Osteocyte (in vitro differentiated cells): ENCODE results near the gene ATOX1. TPM values are rescaled to one million over a fixed set of nuclear protein-coding genes. Genes with fewer than 3 reads are reported as not detected.
A peak's percentile ranks its signal among the peaks of the same experiment; 100 is the strongest.

Experiments used
- DNase-seq: peaks from one replicate; pipeline ENCODE4 v3.0.0; 2021; ENCODE audit warnings: mixed read lengths; ENCODE audit not compliant: unreplicated experiment; ENCODE audit errors: extremely low spot score
- H3K27ac Mint-ChIP-seq: one replicate; pipeline ENCODE4 v1.8.0; 2021; ENCODE audit warnings: mild to moderate bottlenecking, mixed read lengths; ENCODE audit not compliant: unreplicated experiment
- H3K27me3 Mint-ChIP-seq: one replicate; pipeline ENCODE4 v1.8.0; 2021; ENCODE audit warnings: mixed read lengths; ENCODE audit not compliant: unreplicated experiment
- H3K36me3 Mint-ChIP-seq: one replicate; pipeline ENCODE4 v1.8.0; 2021; ENCODE audit warnings: mixed read lengths; ENCODE audit not compliant: unreplicated experiment
- H3K4me1 Mint-ChIP-seq: one replicate; pipeline ENCODE4 v1.8.0; 2021; ENCODE audit warnings: mixed read lengths; ENCODE audit not compliant: unreplicated experiment
- H3K4me3 Mint-ChIP-seq: one replicate; pipeline ENCODE4 v1.8.0; 2021; ENCODE audit warnings: mild to moderate bottlenecking, moderate library complexity, mixed read lengths; ENCODE audit not compliant: unreplicated experiment
- H3K9me3 Mint-ChIP-seq: one replicate; pipeline ENCODE4 v1.8.0; 2021; ENCODE audit warnings: mixed read lengths; ENCODE audit not compliant: unreplicated experiment
- CTCF ChIP-seq: fragments of 200-600 bp; sonication (generic); IDR thresholded peaks from 2 replicates; pipeline ENCODE4 v1.5.0; 2021; ENCODE audit warnings: antibody characterized with exemption, mild to moderate bottlenecking, moderate library complexity
- total RNA-seq: library from RNA; stranded (reverse); gene quantifications from 2 replicates; pipeline ENCODE4 v1.2.1, GENCODE V29; 2021

The ATOX1 gene
- total RNA-seq, 1 donor from 2014 or later: 104 TPM

- DNase-seq: no peak
- Mint-ChIP-seq H3K27ac (peak overlapping the region; percentile 73), H3K27me3 (no peaks in the 10 kb centered on the region), H3K4me3 (no peak overlapping the region), H3K9me3 (no peaks in the 10 kb centered on the region), H3K4me1 (peaks cover 50% of the 10 kb centered on the region), H3K36me3 (peaks cover 10% of the 10 kb centered on the region)
- no peak for TF ChIP-seq CTCF
Observed at GRCh38 chr5:151745071-151745705, 13.2 kb downstream of the ATOX1 start.

DNA sequence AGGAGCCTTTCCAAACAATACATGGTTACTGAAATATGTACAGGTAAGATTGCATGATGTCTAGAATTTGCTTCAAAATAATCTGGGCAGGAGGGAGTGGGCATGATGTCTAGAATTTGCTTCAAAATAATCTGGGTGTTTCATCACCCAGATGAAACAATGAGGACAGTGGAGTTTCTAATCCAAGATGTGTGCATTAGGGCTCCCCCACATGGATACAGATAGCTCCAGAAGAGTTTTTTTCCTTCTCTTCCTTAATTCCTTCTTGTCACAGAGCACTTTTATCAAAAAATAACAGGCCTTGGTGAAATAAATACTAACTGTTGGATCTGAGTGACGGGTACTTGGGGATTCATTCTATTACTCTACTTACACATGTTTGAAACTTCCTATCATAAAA is 14.9 kb downstream of the ATOX1 start:
- no peak overlapping the region for H3K4me3 Mint-ChIP-seq

DNA sequence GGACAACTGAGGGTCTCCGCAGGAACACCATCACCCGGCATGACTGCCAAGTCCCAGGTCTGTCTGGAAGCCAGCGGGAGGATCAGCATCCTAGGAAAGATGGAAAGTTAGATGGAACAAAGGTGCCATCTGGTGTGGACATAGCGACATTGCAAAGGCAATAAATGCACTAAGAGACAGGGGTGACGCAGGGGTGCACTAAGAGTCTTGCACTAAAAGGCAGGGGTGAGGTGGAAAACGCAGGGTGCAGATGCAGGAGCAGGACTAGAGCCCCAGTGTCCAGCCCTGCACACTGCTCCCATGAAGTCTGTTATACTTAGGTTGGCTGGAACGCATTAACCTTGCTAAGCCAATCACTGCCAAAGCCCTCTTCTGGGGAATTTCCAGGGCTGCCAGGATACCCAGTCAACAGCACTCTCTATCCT is 15.5 kb downstream of the ATOX1 start:
- H3K4me1 Mint-ChIP-seq: peaks cover 66% of the 10 kb centered on the region
- H3K36me3 Mint-ChIP-seq: peaks cover 9% of the 10 kb centered on the region
- H3K27me3 Mint-ChIP-seq: no peaks in the 10 kb centered on the region
- no peaks in the 10 kb centered on the region for H3K9me3 Mint-ChIP-seq
- DNase-seq: no peak
- TF ChIP-seq CTCF: peak; percentile 83
- no peak overlapping the region for H3K4me3 Mint-ChIP-seq
- H3K27ac Mint-ChIP-seq: peak overlapping the region; percentile 96

More for the DNA sequence above, 14.9 kb downstream of the ATOX1 start:
- no peaks in the 10 kb centered on the region for H3K27me3 Mint-ChIP-seq
- no peaks in the 10 kb centered on the region for H3K9me3 Mint-ChIP-seq
- peak overlapping the region; percentile 6 for H3K27ac Mint-ChIP-seq
- no peak for TF ChIP-seq CTCF
- H3K36me3 Mint-ChIP-seq: peaks cover 9% of the 10 kb centered on the region
- peaks cover 61% of the 10 kb centered on the region for H3K4me1 Mint-ChIP-seq
- no peak for DNase-seq

GRCh38 chr5:151741678-151742423 is 16.6 kb downstream of the ATOX1 start:
- Mint-ChIP-seq H3K4me3 (no peak overlapping the region), H3K4me1 (peaks cover 67% of the 10 kb centered on the region), H3K27ac (peak overlapping the region; percentile 96), H3K27me3 (no peaks in the 10 kb centered on the region), H3K36me3 (peaks cover 9% of the 10 kb centered on the region), H3K9me3 (no peaks in the 10 kb centered on the region)
- TF ChIP-seq CTCF: no peak
- no peak for DNase-seq

DNA sequence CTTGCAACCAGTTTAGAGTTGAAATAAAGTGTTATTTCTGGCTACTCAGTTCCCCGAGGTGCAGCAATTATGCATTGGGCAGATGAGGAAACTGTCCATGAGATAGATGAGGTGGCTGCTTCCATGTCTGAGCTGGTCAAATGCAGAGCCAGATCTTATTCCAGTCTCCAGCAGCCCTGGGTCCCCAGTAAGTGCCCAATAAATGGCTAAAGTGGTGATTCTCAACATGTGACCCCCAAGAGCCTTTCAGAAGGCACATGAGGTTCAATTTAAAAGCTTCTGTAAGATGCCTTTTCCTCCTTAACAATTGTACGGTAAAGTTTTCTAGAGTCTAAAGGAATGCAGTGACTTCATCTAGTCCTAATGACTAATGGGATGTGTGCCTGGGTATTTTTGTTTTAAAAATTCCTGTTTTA is 17.5 kb downstream of the ATOX1 start:
- no peak for DNase-seq
- H3K27ac Mint-ChIP-seq: peak overlapping the region; percentile 96
- H3K4me3 Mint-ChIP-seq: peak overlapping the region; percentile 55
- no peaks in the 10 kb centered on the region for H3K27me3 Mint-ChIP-seq
- TF ChIP-seq CTCF: peak; percentile 11
- no peaks in the 10 kb centered on the region for H3K9me3 Mint-ChIP-seq
- H3K36me3 Mint-ChIP-seq: peaks cover 9% of the 10 kb centered on the region
- H3K4me1 Mint-ChIP-seq: peaks cover 65% of the 10 kb centered on the region
